NOMO-1 treated with DMSO at 0.1 percent for 48 hours (cell line): Measurements from ENCODE around the gene ZFYVE28.
"Not testable (repeated sequence)": the region's sequence is repeated elsewhere in the genome, so short reads cannot be mapped to it uniquely, and the experiment has no call there.

ENCODE experiments used
- DNase-seq: peaks from one replicate; lab custom pipeline; 2025; ENCODE audit not compliant: unreplicated experiment; lab: John Stamatoyannopoulos, UW

Gene ZFYVE28

DNA sequence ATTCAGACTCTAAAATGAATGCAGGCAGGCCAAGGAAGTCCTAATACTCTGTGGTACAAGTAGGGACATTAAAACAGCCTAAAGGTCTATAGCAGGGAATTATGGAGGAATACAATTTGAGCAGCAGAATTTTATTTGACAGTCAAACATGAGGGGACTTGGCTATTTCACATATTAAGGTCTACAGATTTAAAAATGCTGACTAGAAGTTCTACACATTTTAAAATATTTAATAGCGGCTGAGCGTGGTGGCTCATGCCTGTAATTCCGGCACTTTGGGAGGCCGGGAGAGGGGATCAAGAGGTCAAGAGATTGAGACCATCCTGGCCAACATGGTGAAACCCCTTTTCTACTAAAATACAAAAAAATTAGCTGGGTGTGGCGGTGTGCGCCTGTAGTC is 187.4 kb downstream of the ZFYVE28 start:
- DNase-seq, result no peak

DNA sequence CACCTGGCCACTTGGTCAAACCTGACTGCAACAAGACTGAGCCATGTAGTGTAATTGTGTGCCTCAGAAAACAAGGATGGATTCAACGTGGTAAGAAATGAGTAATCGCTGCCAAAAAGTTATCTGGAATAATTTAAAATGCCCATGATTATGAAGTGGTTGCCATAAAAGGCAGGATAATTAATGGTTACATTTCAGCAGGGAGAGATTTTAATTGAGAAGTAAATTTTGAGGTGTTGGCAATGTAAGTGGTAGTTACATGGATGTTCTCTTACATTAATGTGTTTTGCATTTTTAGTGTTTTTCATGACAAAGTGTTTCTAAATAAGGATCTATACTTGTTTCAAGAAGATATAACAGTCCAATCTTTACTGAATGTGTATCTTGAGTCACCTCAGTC is 192.2 kb downstream of the ZFYVE28 start:
- DNase-seq, result no peak

DNA sequence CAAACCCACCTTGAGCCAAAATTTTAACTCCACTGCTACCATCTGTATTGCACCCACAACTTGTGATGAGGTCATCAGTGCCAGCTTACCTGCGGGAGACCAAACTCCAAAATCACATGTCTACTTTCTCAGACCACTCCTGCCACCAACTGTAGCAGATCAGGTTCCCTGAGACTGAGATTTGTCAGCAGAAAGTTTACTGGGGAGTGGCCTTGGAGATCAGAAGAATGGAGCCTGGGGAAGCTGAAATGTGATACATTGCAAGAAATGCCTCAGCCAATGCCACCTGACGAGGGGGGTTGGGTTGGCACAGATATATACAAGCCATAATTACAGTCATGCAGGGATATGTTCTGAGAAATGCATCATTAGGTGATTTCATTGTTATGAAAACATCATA is 195.6 kb downstream of the ZFYVE28 start:
- DNase-seq, result no peak

DNA sequence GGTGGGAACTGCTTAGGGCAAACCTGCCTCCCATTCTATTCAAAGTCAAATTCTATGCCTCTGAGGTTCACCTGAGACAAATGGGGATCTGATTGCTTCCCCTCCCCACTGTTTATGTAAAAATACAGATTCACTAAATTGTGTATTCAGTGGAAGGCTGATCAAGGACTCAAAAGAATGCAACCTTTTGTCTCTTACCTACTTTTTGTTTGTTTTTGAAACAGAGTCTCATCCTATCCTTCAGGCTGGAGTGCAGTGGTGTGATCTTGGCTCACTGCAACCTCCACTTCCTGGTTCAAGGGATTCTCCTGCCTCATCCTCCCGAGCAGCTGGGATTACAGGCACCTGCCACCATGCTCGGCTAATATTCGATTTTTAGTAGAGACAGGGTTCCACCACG is 197.1 kb downstream of the ZFYVE28 start:
- not testable (repeated sequence) for DNase-seq

DNA sequence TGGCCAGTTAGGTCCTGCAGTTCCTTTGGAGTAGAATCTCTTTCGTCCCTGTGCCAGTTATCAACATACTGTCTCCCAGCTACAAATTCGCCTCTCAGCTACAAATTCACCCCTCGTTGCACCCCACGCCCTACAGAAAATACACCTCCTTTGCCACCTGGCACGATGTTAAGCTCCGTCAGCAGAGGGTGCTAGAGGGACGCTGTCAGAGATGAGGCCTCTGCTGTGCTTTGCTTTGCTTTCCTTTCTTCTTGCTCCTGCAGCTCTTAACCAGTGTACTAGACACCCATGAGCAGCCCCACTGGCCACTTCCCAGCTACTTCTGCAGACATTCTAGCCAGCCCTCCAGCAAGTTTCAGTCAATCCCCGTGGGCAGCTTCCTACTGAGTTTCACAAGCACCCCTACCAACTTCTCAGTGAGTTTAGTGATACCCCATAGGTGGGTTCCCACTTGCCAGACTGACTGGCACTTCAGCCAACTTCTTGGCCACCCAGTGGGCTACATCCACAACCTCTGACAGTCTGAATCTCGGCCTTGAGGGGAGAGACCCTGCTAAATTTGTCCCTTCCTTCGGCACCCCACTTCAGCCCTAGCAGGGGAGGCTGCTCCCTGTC is 198.3 kb downstream of the ZFYVE28 start:
- peak; percentile 72 for DNase-seq
